ENCODE results near the gene KCNAB2. TPM values are rescaled to one million over a fixed set of nuclear protein-coding genes. Genes with fewer than 3 reads are reported as not detected.

KCNAB2 gene
- total and polyA plus RNA-seq, 2 donors (not counting 1 experiment from before 2014, with no cell fraction given): 90.7 to 143 TPM

DNA sequence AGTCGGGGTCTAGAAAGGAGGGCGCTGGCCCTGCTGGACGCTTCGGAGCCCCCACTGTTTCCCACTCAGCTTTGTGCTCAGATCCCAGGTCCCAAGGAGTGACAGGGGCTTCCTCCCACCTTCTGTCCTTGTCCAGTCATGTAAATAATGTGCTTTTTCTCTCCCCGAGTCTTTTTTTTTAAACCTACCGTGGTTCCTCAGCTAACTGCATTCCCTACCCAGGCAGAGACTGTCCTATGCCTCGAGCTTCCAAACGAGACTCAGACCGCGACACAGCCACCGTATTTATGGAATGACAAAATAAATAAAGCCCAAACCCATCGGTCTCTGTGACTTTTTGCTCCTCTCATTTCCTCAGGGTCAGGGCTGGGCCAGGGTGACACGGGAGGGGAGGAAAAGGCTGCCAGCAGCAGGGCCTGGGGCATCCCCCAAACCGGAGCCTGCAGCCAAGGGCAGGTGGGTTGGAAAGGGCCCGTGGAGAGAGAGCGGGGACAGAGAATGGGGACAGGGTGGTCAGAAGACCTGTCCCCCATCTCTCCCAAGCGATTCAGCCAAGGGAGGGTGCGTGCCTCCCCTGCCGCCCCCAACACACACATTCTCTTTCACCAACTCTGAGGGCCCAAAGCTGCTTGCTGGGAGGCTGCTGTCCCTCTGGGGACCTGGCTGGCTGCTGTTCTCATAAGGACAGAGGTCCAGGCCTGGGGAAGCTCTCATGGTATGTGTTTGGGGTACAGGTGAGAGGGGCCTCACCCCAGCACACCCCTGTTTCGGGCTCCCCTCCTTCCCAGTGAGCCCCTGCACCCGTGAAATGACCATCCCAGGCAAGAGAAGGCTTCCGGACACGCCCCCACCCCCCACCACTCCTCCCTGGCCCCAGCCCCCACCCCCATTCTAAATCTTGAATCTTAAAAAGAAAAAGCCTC lies 55.4 kb downstream of the KCNAB2 start:
- no peak for DNase-seq
- no peak overlapping the region for H3K27ac ChIP-seq (ENCODE audit: low read length in 2 of 2)
- Mint-ChIP-seq H3K9me3 (ENCODE audit: insufficient read depth) (no peaks in the 10 kb centered on the region), H3K4me3 (no peak overlapping the region), H3K27me3 (no peaks in the 10 kb centered on the region), H3K27ac (no peak overlapping the region), H3K4me1 (no peaks in the 10 kb centered on the region)
- H3K4me3 ChIP-seq (ENCODE audit: control extremely low read depth in 1 of 5, extremely low read depth in 1 of 5, insufficient read depth in 1 of 5, low read depth in 2 of 5, low read length in 4 of 5): no peak overlapping the region
- no peak overlapping the region for H2AFZ ChIP-seq (ENCODE audit: insufficient read depth, low read depth, low read length, poor library complexity, severe bottlenecking)
- intact Hi-C loops (cut with micrococcal nuclease): no loop called here
- ChIA-PET POLR2A (no interaction called here), CTCF (no interaction called here)
- TF ChIP-seq CTCF (IDR thresholded peaks at IDR 0.05) (no peak), EZH2 (IDR thresholded peaks at IDR 0.05; ENCODE audit: borderline replicate concordance, insufficient read depth, low read depth, low read length, poor library complexity, severe bottlenecking) (no peak)
- H3K4me2 ChIP-seq (replicated peaks; ENCODE audit: low read depth, low read length, poor library complexity, severe bottlenecking): no peak overlapping the region
- no peaks in the 10 kb centered on the region for H3K4me1 ChIP-seq (ENCODE audit: control insufficient read depth in 2 of 2, insufficient read depth in 2 of 2, low read length in 2 of 2)
- H3K36me3 ChIP-seq (replicated peaks in 1 of 2; ENCODE audit: control extremely low read depth in 1 of 2, control insufficient read depth in 1 of 2, extremely low read depth in 1 of 2, insufficient read depth in 2 of 2, low read length in 1 of 2): peaks cover 0 to 7% of the 10 kb centered on the region in 2 experiments
- H3K9me3 ChIP-seq (ENCODE audit: control extremely low read depth in 1 of 3, control insufficient read depth in 2 of 3, insufficient read depth in 1 of 3, low read length in 2 of 3): no peaks in the 10 kb centered on the region
- no peaks in the 10 kb centered on the region for H3K79me2 ChIP-seq (ENCODE audit: control insufficient read depth, insufficient read depth, low read length)
- H3K27me3 ChIP-seq (replicated peaks in 1 of 4; ENCODE audit: control extremely low read depth in 1 of 4, control insufficient read depth in 3 of 4, insufficient read depth in 4 of 4, low read length in 3 of 4): peaks cover 0 to 9% (median under 1%) of the 10 kb centered on the region in 4 experiments
- no peaks in the 10 kb centered on the region for H4K20me1 ChIP-seq (ENCODE audit: control insufficient read depth, insufficient read depth, low read length, poor library complexity, severe bottlenecking)
- ATAC-seq (ENCODE audit: low read depth): no peak
- 51% methylated on average over 16 of the region's 23 CpGs for WGBS (ENCODE audit: insufficient coverage)
- H3K9ac ChIP-seq (ENCODE audit: low read length): no peak overlapping the region

DNA sequence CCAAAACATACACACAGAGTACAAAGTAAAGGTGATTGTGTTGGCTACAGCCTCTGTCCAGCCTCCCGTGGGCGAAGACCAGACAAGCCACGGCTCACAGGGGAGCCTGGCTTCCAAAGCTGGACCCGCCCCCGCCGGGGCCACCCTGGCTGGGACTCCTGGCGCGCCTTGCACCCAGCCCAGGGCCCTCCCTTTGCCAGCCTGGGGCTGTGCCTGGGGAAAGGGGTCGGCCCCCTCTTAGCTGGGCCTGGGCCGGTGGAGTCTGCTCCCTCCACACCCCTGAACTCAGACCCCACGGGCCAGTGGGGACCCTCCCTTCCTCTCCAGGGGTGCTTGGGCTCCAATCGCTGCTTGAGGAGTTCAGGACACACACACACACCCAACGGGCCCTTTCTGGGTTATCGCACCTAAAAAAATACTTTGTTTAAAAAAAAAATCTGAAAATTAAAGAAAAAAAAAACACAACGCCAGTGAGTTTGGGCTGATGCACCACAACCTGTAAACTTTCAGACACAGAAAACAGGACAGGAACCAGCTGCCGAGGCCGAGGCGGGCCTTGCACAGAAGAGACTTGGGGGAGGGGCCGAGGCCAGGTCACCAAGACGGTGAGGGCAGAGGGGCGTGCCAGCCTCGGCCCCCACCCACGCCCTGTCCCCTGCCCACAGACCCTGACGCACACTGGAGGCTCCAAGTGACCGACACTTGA lies 56.3 kb downstream of the KCNAB2 start:
- Histone ChIP-seq H3K4me2 (replicated peaks; ENCODE audit: low read depth, low read length, poor library complexity, severe bottlenecking) (no peak overlapping the region), H3K36me3 (replicated peaks in 1 of 2; ENCODE audit: control extremely low read depth in 1 of 2, control insufficient read depth in 1 of 2, extremely low read depth in 1 of 2, insufficient read depth in 2 of 2, low read length in 1 of 2) (peaks cover 0 to 4% of the 10 kb centered on the region in 2 experiments), H3K27ac (ENCODE audit: low read length in 2 of 2) (no peak overlapping the region), H3K4me1 (ENCODE audit: control insufficient read depth in 2 of 2, insufficient read depth in 2 of 2, low read length in 2 of 2) (no peaks in the 10 kb centered on the region), H3K79me2 (ENCODE audit: control insufficient read depth, insufficient read depth, low read length) (no peaks in the 10 kb centered on the region), H3K4me3 (ENCODE audit: control extremely low read depth in 1 of 5, extremely low read depth in 1 of 5, insufficient read depth in 1 of 5, low read depth in 2 of 5, low read length in 4 of 5) (no peak overlapping the region), H3K9ac (ENCODE audit: low read length) (no peak overlapping the region), H4K20me1 (ENCODE audit: control insufficient read depth, insufficient read depth, low read length, poor library complexity, severe bottlenecking) (no peaks in the 10 kb centered on the region), H3K27me3 (replicated peaks in 1 of 4; ENCODE audit: control extremely low read depth in 1 of 4, control insufficient read depth in 3 of 4, insufficient read depth in 4 of 4, low read length in 3 of 4) (peaks cover 0 to 9% (median under 1%) of the 10 kb centered on the region in 4 experiments), H2AFZ (ENCODE audit: insufficient read depth, low read depth, low read length, poor library complexity, severe bottlenecking) (no peak overlapping the region), H3K9me3 (ENCODE audit: control extremely low read depth in 1 of 3, control insufficient read depth in 2 of 3, insufficient read depth in 1 of 3, low read length in 2 of 3) (no peaks in the 10 kb centered on the region)
- ChIA-PET POLR2A (no interaction called here), CTCF (no interaction called here)
- Mint-ChIP-seq H3K27ac (no peak overlapping the region), H3K27me3 (no peaks in the 10 kb centered on the region), H3K4me3 (no peak overlapping the region), H3K9me3 (ENCODE audit: insufficient read depth) (no peaks in the 10 kb centered on the region), H3K4me1 (no peaks in the 10 kb centered on the region)
- WGBS (ENCODE audit: insufficient coverage): 42% methylated on average over 17 of the region's 25 CpGs
- no peak for DNase-seq
- no peak for ATAC-seq (ENCODE audit: low read depth)
- TF ChIP-seq CTCF (IDR thresholded peaks at IDR 0.05) (no peak), EZH2 (IDR thresholded peaks at IDR 0.05; ENCODE audit: borderline replicate concordance, insufficient read depth, low read depth, low read length, poor library complexity, severe bottlenecking) (no peak)
- intact Hi-C loops (cut with micrococcal nuclease): no loop called here
